Measurements from ENCODE around the gene LGI4. TPM values are rescaled to one million over a fixed set of nuclear protein-coding genes. Genes with fewer than 3 reads are reported as not detected.

LGI4 gene
- total RNA-seq, 1 experiment from 2014 or later = 3.2 TPM

GRCh38 chr19:35128398-35129057 is 6.3 kb downstream of the LGI4 start:
- H4K91ac ChIP-seq (ENCODE audit: insufficient read length, low read depth, low read length) = no peak overlapping the region
- no peaks in the 10 kb centered on the region for H3K79me2 ChIP-seq (ENCODE audit: insufficient read depth, low read length)
- peaks cover 8 to 13% of the 10 kb centered on the region in 2 experiments; a peak in 3 of 4 replicates for H3K4me1 Mint-ChIP-seq
- no peak overlapping the region for H3K4ac ChIP-seq (ENCODE audit: low read depth, low read length)
- H3K27me3 Mint-ChIP-seq (ENCODE audit: low read depth) = peaks cover 10% of the 10 kb centered on the region
- no peak overlapping the region for H3K4me3 Mint-ChIP-seq
- no peaks in the 10 kb centered on the region for H3K9me3 ChIP-seq (ENCODE audit: control insufficient read depth, low read depth, low read length)
- H3K9ac ChIP-seq (ENCODE audit: extremely low read depth, insufficient read length, low read length) = no peak overlapping the region
- H4K5ac ChIP-seq (ENCODE audit: insufficient read length, low read depth, low read length) = no peak overlapping the region
- no peak overlapping the region for H2BK12ac ChIP-seq (ENCODE audit: insufficient read length, low read depth, low read length)
- H4K8ac ChIP-seq (replicated peaks; ENCODE audit: insufficient read length, low read depth, low read length) = no peak overlapping the region
- H3T11ph ChIP-seq (ENCODE audit: low read length) = no peak overlapping the region
- H3K4me1 ChIP-seq (ENCODE audit: insufficient read depth, low read length) = no peaks in the 10 kb centered on the region
- no peaks in the 10 kb centered on the region for H4K20me1 ChIP-seq (ENCODE audit: control insufficient read depth, insufficient read depth, insufficient read length)
- H3K36me3 Mint-ChIP-seq (ENCODE audit: insufficient read depth in 1 of 3, low read depth in 3 of 3) = no peaks in the 10 kb centered on the region
- TF ChIP-seq, protein P1, sequence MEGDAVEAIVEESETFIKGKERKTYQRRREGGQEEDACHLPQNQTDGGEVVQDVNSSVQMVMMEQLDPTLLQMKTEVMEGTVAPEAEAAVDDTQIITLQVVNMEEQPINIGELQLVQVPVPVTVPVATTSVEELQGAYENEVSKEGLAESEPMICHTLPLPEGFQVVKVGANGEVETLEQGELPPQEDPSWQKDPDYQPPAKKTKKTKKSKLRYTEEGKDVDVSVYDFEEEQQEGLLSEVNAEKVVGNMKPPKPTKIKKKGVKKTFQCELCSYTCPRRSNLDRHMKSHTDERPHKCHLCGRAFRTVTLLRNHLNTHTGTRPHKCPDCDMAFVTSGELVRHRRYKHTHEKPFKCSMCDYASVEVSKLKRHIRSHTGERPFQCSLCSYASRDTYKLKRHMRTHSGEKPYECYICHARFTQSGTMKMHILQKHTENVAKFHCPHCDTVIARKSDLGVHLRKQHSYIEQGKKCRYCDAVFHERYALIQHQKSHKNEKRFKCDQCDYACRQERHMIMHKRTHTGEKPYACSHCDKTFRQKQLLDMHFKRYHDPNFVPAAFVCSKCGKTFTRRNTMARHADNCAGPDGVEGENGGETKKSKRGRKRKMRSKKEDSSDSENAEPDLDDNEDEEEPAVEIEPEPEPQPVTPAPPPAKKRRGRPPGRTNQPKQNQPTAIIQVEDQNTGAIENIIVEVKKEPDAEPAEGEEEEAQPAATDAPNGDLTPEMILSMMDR (conservative IDR thresholded peaks at IDR 0.05) = no peak
- H3K23ac ChIP-seq (ENCODE audit: insufficient read length, low read depth, low read length) = no peak overlapping the region
- no peak for DNase-seq
- H3K9me3 Mint-ChIP-seq = no peaks in the 10 kb centered on the region; a peak in 1 of 5 replicates
- no peaks in the 10 kb centered on the region; the same call in 1 of the 2 replicates for H3K27me3 ChIP-seq (ENCODE audit: insufficient read depth, low read length)
- H3K56ac ChIP-seq (ENCODE audit: insufficient read length, low read depth, low read length) = no peak overlapping the region
- H2AFZ ChIP-seq (ENCODE audit: low read length) = no peak overlapping the region
- H3K27ac Mint-ChIP-seq = peak overlapping the region in 1 of 3 experiments; percentile 12; a peak in 1 of 7 replicates
- no peak overlapping the region for H2BK15ac ChIP-seq (ENCODE audit: low read depth, low read length)
- no peak overlapping the region for H3K27ac ChIP-seq (ENCODE audit: insufficient read length, low read depth, low read length)
- no peak overlapping the region for H3K4me2 ChIP-seq (ENCODE audit: insufficient read depth, insufficient read length, low read length)
- no peaks in the 10 kb centered on the region for H3K23me2 ChIP-seq (ENCODE audit: insufficient read length, low read depth, low read length, poor library complexity, severe bottlenecking)
- H2BK20ac ChIP-seq (ENCODE audit: low read depth, low read length, poor library complexity, severe bottlenecking) = no peak overlapping the region
- no peak overlapping the region for H2AK5ac ChIP-seq (ENCODE audit: insufficient read length, low read length)
- no peak overlapping the region for H2BK5ac ChIP-seq (ENCODE audit: insufficient read length, low read length)
- H3K79me1 ChIP-seq (ENCODE audit: insufficient read depth, low read depth, low read length, poor library complexity, severe bottlenecking) = no peaks in the 10 kb centered on the region
- WGBS (ENCODE audit: extremely low coverage, insufficient read length, low lambda C conversion rate) = no CpG with 5 or more reads among the region's 9 CpGs
- no peak overlapping the region for H3K14ac ChIP-seq (ENCODE audit: insufficient read depth, low read length)
- no peak overlapping the region for H2BK120ac ChIP-seq (ENCODE audit: low read depth, low read length, poor library complexity, severe bottlenecking)
- H3K18ac ChIP-seq (ENCODE audit: insufficient read length, low read depth, low read length) = no peak overlapping the region
